ACHN (cell line): ENCODE data around the gene ATP9B.

Experiments used
- DNase-seq: peaks from one replicate; pipeline ENCODE4 v3.0.0-alpha.2; 2015
- in situ Hi-C: cut with HindIII; loops from 2 replicates; pipeline ENCODE4 v1.10.0; 2017; ENCODE audit warnings: low sequenced_read_pairs, low pct_ligation_motif_present, low pct_unique_long_range_greater_than_20kb

Gene ATP9B

DNA sequence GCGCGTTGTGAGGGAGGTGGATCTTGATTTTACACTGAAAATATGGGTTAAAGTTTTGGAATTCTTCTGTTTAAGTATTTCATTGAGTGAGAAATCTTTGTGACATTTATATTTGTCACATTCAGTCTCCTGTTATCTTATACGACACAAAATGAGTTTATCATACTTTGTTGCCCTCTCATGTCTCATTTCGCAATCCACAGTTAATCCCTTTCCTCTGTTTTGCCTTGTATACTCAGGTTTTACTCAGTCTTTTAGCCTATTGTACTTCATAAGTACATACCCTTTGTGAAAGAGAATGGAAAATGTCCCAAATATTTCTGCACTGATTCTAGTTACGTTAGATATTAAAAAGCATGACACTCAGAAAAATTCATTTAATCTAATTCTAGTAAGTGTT, 142.7 kb downstream of the ATP9B start:
- no peak for DNase-seq
- in situ Hi-C loops, result no loop called here

DNA sequence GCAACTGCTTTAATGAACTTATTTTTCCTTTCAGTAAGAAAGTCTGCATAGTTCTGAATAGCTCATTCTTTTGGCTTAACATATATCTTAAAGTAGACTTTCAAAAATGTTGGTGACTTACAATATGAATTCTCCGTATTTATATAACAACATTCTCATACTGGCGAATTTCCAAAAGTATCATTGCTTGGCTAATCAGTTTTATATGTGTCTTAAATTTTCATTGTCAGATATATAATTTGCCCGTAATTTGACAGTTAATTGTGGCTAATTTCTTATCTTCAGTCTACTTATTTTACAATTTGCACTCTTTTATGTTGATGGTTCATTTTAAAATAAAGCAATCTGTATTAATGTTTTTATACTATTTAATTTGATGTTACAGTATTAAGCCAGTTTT, 144.9 kb downstream of the ATP9B start:
- DNase-seq, result no peak
- in situ Hi-C loops, result no loop called here

- in situ Hi-C loops, result no loop called here
- DNase-seq, result no peak
Observed at GRCh38 chr18:79216176-79216575, 147.0 kb downstream of the ATP9B start.

DNA sequence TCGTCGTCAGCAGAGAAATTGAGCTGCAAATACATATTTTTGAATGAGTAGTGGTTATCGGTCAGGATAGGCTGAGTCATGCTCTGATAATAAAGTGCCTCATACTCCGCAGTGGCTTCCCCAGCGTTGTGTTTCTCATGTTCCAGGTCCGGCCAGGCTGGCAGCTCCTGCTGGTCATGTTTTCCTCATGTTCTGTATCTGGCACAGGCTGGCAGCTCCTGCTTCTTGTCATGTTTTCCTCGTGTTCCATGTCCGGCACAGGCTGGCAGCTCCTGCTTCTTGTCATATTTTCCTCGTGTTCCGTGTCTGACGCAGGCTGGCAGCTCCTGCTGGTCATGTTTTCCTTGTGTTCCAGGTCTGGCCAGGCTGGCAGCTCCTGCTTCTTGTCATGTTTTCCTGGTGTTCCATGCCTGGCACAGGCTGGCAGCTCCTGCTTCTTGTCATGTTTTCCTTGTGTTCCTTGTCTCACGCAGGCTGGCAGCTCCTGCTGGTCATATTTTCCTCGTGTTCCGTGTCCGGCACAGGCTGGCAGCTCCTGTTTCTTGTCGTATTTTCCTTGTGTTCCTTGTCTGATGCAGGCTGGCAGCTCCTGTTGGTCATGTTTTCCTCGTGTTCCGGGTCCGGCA, 148.9 kb downstream of the ATP9B start:
- in situ Hi-C loops, result no loop called here
- no peak for DNase-seq

DNA sequence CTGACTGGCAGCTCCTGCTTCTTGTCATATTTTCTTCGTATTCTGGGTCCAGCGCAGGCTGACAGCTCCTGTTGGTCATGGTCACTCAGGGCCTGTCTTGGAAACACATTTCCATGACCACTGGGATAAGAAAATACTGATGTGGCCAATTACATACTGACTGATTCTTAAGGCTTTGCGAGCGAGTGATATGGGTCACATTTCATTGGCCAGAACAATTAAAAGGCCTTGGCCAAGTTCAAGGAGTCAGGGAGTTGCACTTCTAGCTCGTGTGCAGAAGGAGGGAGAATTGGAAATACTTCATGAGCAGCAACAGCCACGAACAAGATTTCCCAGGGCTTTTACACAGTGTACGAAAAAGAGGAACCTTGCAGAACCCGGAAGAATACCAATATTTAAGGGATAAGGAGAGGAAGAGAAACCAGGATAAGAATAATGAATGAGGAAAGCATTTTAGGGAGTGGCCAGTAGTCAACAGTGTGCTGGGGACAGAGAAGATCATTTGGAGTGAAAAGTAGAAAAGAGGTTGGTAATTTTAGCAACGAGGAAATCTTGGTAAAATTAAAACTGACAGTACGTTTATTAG, 149.5 kb downstream of the ATP9B start:
- in situ Hi-C loops, result no loop called here
- DNase-seq, result no peak

- in situ Hi-C loops, result no loop called here
- DNase-seq, result no peak
Observed at GRCh38 chr18:79221136-79221535, 151.9 kb downstream of the ATP9B start.

DNA sequence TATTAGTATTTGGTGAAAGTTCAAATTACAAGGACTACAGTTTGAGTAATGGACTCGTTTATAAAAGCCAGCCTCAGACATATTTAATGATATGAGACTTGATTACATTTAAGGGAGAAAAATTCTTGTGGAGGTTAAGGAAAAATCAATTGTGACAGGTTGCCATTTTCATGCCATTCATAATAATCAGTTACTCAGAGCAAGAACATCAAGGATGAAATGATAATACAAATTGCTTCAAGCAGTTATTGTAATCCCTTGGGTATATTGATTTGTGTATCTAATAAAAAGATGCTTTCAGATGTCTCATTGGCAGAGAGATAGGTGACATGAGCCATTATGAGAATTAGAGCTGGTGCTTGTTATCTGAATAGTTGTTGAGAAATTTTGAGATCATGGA, 153.6 kb downstream of the ATP9B start:
- in situ Hi-C loops, result no loop called here
- no peak for DNase-seq

DNA sequence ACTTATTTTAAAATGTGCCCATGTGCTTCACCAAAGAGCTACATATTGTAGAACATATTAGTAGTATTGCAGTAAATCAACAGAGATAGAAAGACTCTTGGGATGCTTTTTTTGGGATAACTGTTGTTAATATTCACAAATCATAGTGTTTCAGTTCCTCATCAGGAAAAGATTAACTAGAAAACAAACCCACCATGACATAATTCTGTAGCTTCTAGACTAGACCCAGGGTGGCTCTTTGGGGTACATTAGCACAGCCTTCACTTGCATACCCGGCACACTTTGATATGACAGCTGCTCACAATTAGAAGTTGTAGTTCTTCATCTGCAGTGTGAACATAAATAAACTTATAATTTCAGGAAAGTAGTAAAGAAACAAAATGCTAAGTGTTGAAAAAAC, 154.2 kb downstream of the ATP9B start:
- DNase-seq, result no peak
- in situ Hi-C loops, result no loop called here

- no peak for DNase-seq
- in situ Hi-C loops, result no loop called here
Observed at GRCh38 chr18:79224381-79224780, 155.2 kb downstream of the ATP9B start.

- DNase-seq, result no peak
- in situ Hi-C loops, result no loop called here
Observed at GRCh38 chr18:79227621-79228020, 158.4 kb downstream of the ATP9B start.

DNA sequence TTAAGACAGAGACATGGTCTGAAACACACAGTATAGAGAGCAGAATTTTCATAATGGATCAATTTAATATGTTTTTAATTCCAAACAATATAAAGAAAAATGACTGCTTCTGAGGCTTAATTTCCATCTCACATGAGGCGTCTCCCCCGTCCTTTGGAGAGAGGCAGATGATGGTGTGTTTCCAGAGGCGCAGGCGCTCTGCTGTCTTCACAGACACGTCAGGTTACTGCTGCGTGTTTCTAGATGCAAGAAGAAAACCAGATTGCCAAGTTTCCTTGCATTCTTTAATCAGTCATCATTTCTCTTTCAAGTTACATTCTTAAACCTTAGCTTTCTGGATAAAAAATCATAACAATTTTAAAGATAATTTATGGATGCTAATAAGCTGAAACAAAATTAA, 160.2 kb downstream of the ATP9B start:
- DNase-seq, result no peak
- in situ Hi-C loops, result no loop called here

DNA sequence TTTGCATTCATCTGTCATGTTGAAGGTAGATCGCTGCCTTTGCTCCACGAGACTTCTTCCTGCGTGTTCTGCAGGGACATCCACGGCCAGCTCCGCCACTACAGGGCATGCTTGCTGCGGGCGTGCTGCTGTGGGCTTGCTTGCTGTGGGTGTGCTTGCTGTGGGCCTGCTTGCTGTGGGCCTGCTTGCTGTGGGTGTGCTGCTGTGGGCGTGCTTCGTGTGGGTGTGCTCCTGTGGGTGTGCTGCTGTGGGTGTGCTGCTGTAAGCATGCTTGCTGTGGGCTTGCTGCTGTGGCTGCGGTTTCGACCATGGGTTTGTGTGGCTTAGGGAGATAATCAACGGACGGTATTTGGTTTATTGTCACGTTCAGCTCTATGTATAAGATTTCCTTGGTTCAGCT, 165.2 kb downstream of the ATP9B start:
- DNase-seq, result no peak
- in situ Hi-C loops, result no loop called here

GRCh38 chr18:79239631-79240030, 170.4 kb downstream of the ATP9B start:
- in situ Hi-C loops, result no loop called here
- peak; percentile 50 for DNase-seq

- in situ Hi-C loops, result no loop called here
Observed at GRCh38 chr18:79241755-79242154, 172.6 kb downstream of the ATP9B start.

GRCh38 chr18:79242246-79242645, 173.1 kb downstream of the ATP9B start:
- DNase-seq, result no peak

More at GRCh38 chr18:79241755-79242154, 172.6 kb downstream of the ATP9B start:
- DNase-seq, result no peak

GRCh38 chr18:79245517-79246001, 176.4 kb downstream of the ATP9B start:
- DNase-seq, result no peak
- in situ Hi-C loops, result no loop called here

More at GRCh38 chr18:79242246-79242645, 173.1 kb downstream of the ATP9B start:
- in situ Hi-C loops, result no loop called here

DNA sequence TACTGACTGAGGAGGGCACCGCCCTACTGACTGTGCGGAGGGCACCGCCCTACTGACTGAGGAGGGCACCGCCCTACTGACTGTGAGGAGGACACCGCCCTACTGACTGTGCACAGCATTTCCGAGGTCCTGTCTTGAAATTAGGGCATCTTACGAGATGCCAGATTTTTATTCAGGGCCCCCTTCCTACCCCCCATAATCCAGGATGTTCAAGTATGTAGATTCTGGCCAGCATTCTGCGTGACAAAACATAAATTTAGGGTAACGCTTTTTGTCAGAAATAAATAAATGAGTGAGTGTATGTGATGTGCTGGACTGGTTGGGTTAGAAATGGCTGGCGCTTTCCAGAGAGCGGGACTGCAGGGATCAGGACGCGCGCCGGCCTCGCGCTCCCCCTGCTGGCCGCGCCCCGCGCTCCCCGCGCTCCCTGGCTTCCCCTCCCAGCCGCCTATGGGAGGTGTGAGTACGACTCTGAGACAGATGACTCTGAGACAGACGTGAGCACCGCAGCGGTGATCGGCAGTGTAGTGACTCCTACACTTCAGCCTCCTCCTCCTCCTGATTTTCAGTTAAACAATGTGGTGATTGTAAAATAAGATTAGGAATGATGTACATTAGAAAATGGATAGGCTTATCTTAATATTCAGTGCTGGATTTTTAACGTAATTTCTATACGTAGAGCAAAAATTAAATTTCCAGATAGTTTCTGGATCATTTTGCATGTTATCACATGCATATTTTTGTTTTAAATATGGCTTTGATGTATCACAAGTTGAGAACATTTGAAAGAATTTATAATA, 177.3 kb downstream of the ATP9B start:
- in situ Hi-C loops, result no loop called here
- DNase-seq, result peak; percentile 73

DNA sequence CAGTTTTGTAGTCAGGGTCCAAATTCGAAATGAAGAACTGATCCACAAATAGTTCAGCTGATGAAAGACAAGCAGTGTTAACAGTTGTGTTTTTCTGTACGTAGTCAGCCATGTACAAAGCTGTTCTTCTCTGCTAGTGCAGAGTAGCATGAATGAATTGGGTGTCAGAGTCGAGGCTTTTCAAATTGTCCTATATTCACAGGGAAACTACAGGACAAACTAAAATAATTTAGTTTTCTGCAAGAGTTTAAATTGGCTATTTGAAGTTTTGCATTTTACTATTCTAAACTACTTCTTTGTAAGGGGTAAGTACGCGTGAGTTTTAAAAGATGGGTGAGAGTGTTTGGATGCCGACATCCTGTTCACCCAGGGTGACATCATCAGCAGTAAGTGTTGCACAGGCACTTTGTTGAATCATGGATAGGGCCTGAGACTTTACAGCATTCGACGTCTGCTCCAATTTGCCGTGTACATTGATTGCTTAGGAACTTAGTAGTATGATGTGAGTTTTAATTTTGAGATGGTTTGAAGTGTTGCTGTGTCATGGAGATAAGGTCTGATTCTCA, 179.4 kb downstream of the ATP9B start:
- in situ Hi-C loops, result no loop called here
- DNase-seq, result no peak

GRCh38 chr18:79250301-79250981, 181.2 kb downstream of the ATP9B start:
- in situ Hi-C loops, result no loop called here
- no peak for DNase-seq
